Epithelial cell of esophagus (primary cell): ENCODE results near the gene KIR3DL3.
"Not testable (repeated sequence)": the region's sequence is repeated elsewhere in the genome, so short reads cannot be mapped to it uniquely, and the experiment has no call there.

Source experiments
- DNase-seq: peaks from one replicate; pipeline ENCODE4 v3.0.0; 2010; ENCODE audit warnings: low read depth
- H3K4me3 ChIP-seq: 2 replicates; pipeline ENCODE4 v1.5.1; 2011; ENCODE audit warnings: mild to moderate bottlenecking, low read length, control low read depth
- TF ChIP-seq, protein P1 (sequence below): IDR thresholded peaks from 2 replicates; pipeline ENCODE4 v1.5.1; 2011; ENCODE audit warnings: low read depth, mild to moderate bottlenecking, low read length, control low read depth, inconsistent platforms; ENCODE audit not compliant: insufficient read depth; ENCODE audit errors: missing control alignments

The KIR3DL3 gene

GRCh38 chr19:54709212-54709948 lies 14.9 kb upstream of the KIR3DL3 start:
- TF ChIP-seq, protein P1, sequence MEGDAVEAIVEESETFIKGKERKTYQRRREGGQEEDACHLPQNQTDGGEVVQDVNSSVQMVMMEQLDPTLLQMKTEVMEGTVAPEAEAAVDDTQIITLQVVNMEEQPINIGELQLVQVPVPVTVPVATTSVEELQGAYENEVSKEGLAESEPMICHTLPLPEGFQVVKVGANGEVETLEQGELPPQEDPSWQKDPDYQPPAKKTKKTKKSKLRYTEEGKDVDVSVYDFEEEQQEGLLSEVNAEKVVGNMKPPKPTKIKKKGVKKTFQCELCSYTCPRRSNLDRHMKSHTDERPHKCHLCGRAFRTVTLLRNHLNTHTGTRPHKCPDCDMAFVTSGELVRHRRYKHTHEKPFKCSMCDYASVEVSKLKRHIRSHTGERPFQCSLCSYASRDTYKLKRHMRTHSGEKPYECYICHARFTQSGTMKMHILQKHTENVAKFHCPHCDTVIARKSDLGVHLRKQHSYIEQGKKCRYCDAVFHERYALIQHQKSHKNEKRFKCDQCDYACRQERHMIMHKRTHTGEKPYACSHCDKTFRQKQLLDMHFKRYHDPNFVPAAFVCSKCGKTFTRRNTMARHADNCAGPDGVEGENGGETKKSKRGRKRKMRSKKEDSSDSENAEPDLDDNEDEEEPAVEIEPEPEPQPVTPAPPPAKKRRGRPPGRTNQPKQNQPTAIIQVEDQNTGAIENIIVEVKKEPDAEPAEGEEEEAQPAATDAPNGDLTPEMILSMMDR = no peak
- no peak for DNase-seq
- H3K4me3 ChIP-seq = no peak overlapping the region

DNA sequence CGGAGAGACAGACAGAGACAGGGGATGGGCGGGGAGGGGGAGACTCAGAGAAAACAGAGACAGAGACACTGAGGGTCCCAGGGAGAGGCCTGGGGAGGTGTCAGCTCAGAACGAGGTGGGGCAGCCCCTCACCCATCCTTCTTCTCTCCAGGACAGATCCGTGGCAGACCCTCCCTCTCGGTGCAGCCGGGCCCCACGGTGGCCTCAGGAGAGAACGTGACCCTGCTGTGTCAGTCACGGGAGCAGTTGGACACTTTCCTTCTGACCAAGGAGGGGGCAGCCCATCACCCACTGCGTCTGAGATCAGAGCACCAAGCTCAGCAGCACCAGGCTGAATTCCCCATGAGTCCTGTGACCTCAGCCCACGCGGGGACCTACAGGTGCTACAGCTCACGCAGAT lies 14.3 kb upstream of the KIR3DL3 start:
- not testable (repeated sequence) for H3K4me3 ChIP-seq, DNase-seq

DNA sequence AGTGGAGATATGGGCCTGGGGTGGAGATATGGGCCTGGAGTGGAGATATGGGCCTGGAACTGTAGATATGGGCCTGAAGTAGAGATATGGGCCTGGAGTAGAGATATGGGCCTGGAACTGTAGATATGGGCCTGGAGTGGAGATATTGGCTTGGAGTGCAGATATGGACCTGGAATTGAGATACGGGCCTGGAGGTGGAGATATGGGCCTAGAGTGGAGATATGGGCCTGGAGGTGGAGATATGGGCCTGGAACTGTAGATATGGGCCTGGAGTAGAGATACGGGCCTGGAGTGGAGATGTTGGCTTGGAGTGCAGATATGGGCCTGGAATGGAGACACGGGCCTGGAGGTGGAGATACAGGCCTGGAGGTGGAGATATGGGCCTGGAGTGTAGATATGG lies 402 bp downstream of the KIR3DL3 start:
- DNase-seq = no peak
- no peak overlapping the region for H3K4me3 ChIP-seq

DNA sequence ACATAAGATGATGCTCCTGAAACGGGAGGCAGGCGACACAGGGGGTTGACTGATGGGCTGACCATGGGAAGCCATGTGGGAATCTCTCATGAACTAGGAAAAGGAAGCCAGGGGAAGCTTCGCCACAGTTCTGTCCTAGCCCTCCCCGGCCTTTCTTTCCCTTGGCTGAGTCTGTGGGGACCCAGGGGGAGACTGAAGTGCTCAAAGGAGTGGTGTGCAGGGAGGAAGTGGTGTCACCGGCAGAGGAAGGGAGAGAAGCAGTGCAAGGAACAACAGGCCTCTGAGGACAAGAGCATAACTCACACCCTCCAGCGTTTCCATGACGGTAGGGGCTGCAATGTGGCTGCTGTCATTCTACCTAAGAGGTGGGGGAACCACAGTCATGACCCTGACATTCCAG lies 1.1 kb downstream of the KIR3DL3 start:
- TF ChIP-seq, protein P1 = no peak
- DNase-seq = no peak
- H3K4me3 ChIP-seq = no peak overlapping the region

More for the DNA sequence above, 402 bp downstream of the KIR3DL3 start:
- TF ChIP-seq, protein P1 = no peak

GRCh38 chr19:54727562-54727961 lies 3.3 kb downstream of the KIR3DL3 start:
- TF ChIP-seq, protein P1 = no peak
- H3K4me3 ChIP-seq = no peak overlapping the region
- DNase-seq = no peak

DNA sequence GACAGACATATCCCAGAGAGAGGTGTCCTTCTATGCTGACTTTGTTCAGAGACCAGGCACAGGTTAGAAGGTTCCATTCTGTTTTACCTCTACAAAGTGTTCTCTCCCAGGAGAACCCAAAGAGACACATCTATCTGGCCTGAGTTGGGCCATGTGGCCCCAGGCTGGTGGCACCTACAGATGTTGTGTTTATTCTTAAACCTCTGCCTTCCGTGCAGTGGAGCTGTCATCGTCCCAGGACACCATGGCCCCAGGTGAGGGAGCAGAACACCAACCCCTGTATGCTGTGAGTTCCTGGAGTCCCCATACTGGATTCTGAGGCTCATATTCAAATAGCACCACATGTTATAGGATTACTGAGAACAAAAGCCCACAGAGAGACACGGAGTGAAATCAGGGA lies 3.9 kb downstream of the KIR3DL3 start:
- TF ChIP-seq, protein P1 = no peak
- H3K4me3 ChIP-seq = no peak overlapping the region
- no peak for DNase-seq

- DNase-seq = no peak
- TF ChIP-seq, protein P1 = no peak
- no peak overlapping the region for H3K4me3 ChIP-seq
Observed at GRCh38 chr19:54729416-54730188, 5.4 kb downstream of the KIR3DL3 start.
